Right lobe of liver (tissue), 6 donors: ENCODE results near the gene PTPRD. TPM values are rescaled to one million over a fixed set of nuclear protein-coding genes. Genes with fewer than 3 reads are reported as not detected.

Experiments
- ATAC-seq, 4 donors: fragments of 200-7000 bp; cut with Tn5 transposase; one replicate each; pipeline ENCODE4 v1.9.1; 2020; ENCODE audit warnings: mild to moderate bottlenecking in 4 of 4, moderate library complexity in 4 of 4
- DNase-seq, 3 donors: peaks; one replicate each; pipeline ENCODE4 v3.0.0-alpha.2; 2020
- H3K27ac ChIP-seq, 3 donors: fragments of 200-600 bp; one replicate each; pipeline ENCODE4 v1.8.0; 2022
- H3K27me3 ChIP-seq, 2 donors: fragments of 200-600 bp; one replicate each; pipeline ENCODE4 v1.8.0; 2022
- H3K36me3 ChIP-seq, 4 donors: fragments of 200-600 bp; sonication (generic) in 1 of 4; one replicate each; pipeline versions ENCODE4 v1.5.1 to v1.8.0; 2017 to 2022; ENCODE audit warnings: control low read depth in 1 of 4
- H3K4me1 ChIP-seq, 4 donors: fragments of 200-600 bp; sonication (generic) in 1 of 4; one replicate each; pipeline versions ENCODE4 v1.5.1 to v1.8.0; 2017 to 2022; ENCODE audit warnings: control low read depth in 1 of 4
- H3K4me3 ChIP-seq, 3 donors: fragments of 200-600 bp; one replicate each; pipeline ENCODE4 v1.8.0; 2022
- H3K9me3 ChIP-seq, 4 donors: fragments of 200-600 bp; sonication (generic) in 1 of 4; one replicate each; pipeline versions ENCODE4 v1.5.1 to v1.8.0; 2017 to 2022; ENCODE audit warnings: control low read depth in 1 of 4
- CTCF ChIP-seq, 4 donors: fragments of 200-600 bp in 3 of 4; fragments of 450-650 bp in 1 of 4; IDR thresholded peaks; one replicate each; pipeline versions ENCODE4 v1.5.1 to v1.8.0; 2016 to 2022; ENCODE audit warnings: antibody characterized with exemption in 4 of 4, mild to moderate bottlenecking in 2 of 4
- POLR2A ChIP-seq: fragments of 450-650 bp; IDR thresholded peaks from one replicate; pipeline ENCODE4 v1.6.1; 2017; ENCODE audit warnings: antibody characterized with exemption, mild to moderate bottlenecking
- WGBS: methylation state at CpG from one replicate; pipeline ENCODE4 v1.1.6; 2018; ENCODE audit warnings: low coverage, low lambda C conversion rate; ENCODE audit not compliant: insufficient coverage; ENCODE audit errors: missing lambda C conversion rate; 5-methylcytosine and 5-hydroxymethylcytosine counted together
- intact Hi-C, 2 donors: fragments of 100-400 bp; cut with DNase I; formaldehyde crosslinking; loops; one replicate each; pipeline versions ENCODE4 v1.11.2 to v1.14.1; 2022
- total RNA-seq, 6 experiments: library from RNA; depleted of rRNA in 2 of 6; stranded (reverse); fragments of >200 nt in 2 of 6; fragmentation: NEBNext Ultra II Directional in 3 of 6; extraction: Animal tissue kit (Norgen Biotek cat#: 25700) in 3 of 6; gene quantifications; one replicate each; pipeline versions ENCODE4 v1.1.0 to v1.2.4, GENCODE V29; 2016 to 2023
- donor health status: DM: no; HTN: yes; CAD: no.
- donor health status: DM: no; HTN: no; CAD: no.
- donor health status: DM: no; HTN: no; CAD: no.
- donor health status: DM: no; HTN: yes; CAD: no.
- donor health status: DM: no; HTN: yes; CAD: no.

PTPRD gene
- total RNA-seq, 6 experiments from 2014 or later: 5.4 to 29.8 (median 13.9) TPM

- intact Hi-C loops: no loop called here
- no peaks in the 10 kb centered on the region for H3K36me3 ChIP-seq
- no peak overlapping the region for H3K27ac ChIP-seq
- 1% methylated on average over 42 of the region's 45 CpGs for WGBS
- peak; percentile 70 to 82 (median 79) for ATAC-seq
- peaks cover 0 to 14% (median 3%) of the 10 kb centered on the region in 4 donors for H3K4me1 ChIP-seq
- DNase-seq: peak; percentile 65 to 81 (median 72)
- no peaks in the 10 kb centered on the region for H3K9me3 ChIP-seq
- no peaks in the 10 kb centered on the region for H3K27me3 ChIP-seq
- H3K4me3 ChIP-seq: peak overlapping the region; percentile 60 to 72 (median 67)
- TF ChIP-seq CTCF (IDR thresholded peaks at IDR 0.05) (no peak), POLR2A (no peak)
Measured at GRCh38 chr9:8857926-8858595, 1754.7 kb downstream of the PTPRD start.

GRCh38 chr9:8857068-8857925 is 1755.5 kb downstream of the PTPRD start:
- no peaks in the 10 kb centered on the region for H3K9me3 ChIP-seq
- no peaks in the 10 kb centered on the region for H3K36me3 ChIP-seq
- peak overlapping the region in 2 of 3 donors; percentile 30 to 33 for H3K27ac ChIP-seq
- intact Hi-C loops: no loop called here
- ATAC-seq (peak; percentile 65 to 76 (median 72)), DNase-seq (peak; percentile 47 to 72 (median 63))
- H3K4me3 ChIP-seq: peak overlapping the region; percentile 60 to 72 (median 67)
- under 1% methylated on average over 22 of the region's 76 CpGs for WGBS
- H3K4me1 ChIP-seq: peaks cover 0 to 14% (median 4%) of the 10 kb centered on the region in 4 donors
- TF ChIP-seq POLR2A (no peak), CTCF (IDR thresholded peaks at IDR 0.05) (no peak)
- no peaks in the 10 kb centered on the region for H3K27me3 ChIP-seq

- intact Hi-C loops: no loop called here
- H3K4me3 ChIP-seq: peak overlapping the region; percentile 60 to 72 (median 67)
- no peak for TF ChIP-seq POLR2A
- no peak for TF ChIP-seq CTCF (IDR thresholded peaks at IDR 0.05)
- H3K4me1 ChIP-seq: peaks cover 0 to 14% (median 5%) of the 10 kb centered on the region in 4 donors
- no peak for ATAC-seq
- H3K9me3 ChIP-seq: no peaks in the 10 kb centered on the region
- no peak for DNase-seq
- H3K36me3 ChIP-seq: no peaks in the 10 kb centered on the region
- H3K27ac ChIP-seq: no peak overlapping the region
- 19% methylated on average over 9 of the region's 9 CpGs for WGBS
- H3K27me3 ChIP-seq: no peaks in the 10 kb centered on the region
Measured at GRCh38 chr9:8856396-8857067, 1756.3 kb downstream of the PTPRD start.

- H3K4me3 ChIP-seq: no peak overlapping the region
Measured at GRCh38 chr9:8855046-8855445, 1757.8 kb downstream of the PTPRD start.

More at GRCh38 chr9:8855046-8855445, 1757.8 kb downstream of the PTPRD start:
- DNase-seq (no peak), ATAC-seq (peak in 3 of 4 donors; percentile 36 to 54 (median 36))
- intact Hi-C loops: no loop called here
- WGBS: 73% methylated on average over 1 of the region's 1 CpG
- Histone ChIP-seq H3K4me1 (peaks cover 0 to 14% (median 5%) of the 10 kb centered on the region in 4 donors), H3K9me3 (no peaks in the 10 kb centered on the region), H3K27ac (no peak overlapping the region), H3K36me3 (no peaks in the 10 kb centered on the region), H3K27me3 (no peaks in the 10 kb centered on the region)
- TF ChIP-seq POLR2A (no peak), CTCF (IDR thresholded peaks at IDR 0.05) (peak; percentile 27 to 51 (median 44))
